Neural cell (in vitro differentiated cells): Measurements from ENCODE around the gene DLG2. TPM values are rescaled to one million over a fixed set of nuclear protein-coding genes. Genes with fewer than 3 reads are reported as not detected.
A peak's percentile ranks its signal among the peaks of the same experiment; 100 is the strongest.

Experiments used
- H2AFZ ChIP-seq: fragments of 200-600, 300-800 bp; sonication (generic), shearing (Covaris generic); 2 replicates; pipeline ENCODE4 v1.6.0; 2014; ENCODE audit warnings: low read depth, mild to moderate bottlenecking, antibody characterized with exemption, low read length, moderate library complexity
- H3F3A ChIP-seq: fragments of 200-600 bp; shearing (Covaris generic); 2 replicates; pipeline ENCODE4 v1.6.1; 2016; ENCODE audit warnings: mild to moderate bottlenecking, moderate library complexity, mixed read lengths, antibody characterized with exemption, low read length; ENCODE audit not compliant: insufficient read depth, poor library complexity, severe bottlenecking
- H3K27ac ChIP-seq: fragments of 200-600, 300-800 bp; sonication (generic), shearing (Covaris generic); 2 replicates; pipeline ENCODE4 v1.5.1; 2014; ENCODE audit warnings: mild to moderate bottlenecking, low read length, moderate library complexity
- H3K27me3 ChIP-seq: fragments of 300-800, 200-600 bp; sonication (generic), shearing (Covaris generic); 2 replicates; pipeline ENCODE4 v1.6.0; 2014; ENCODE audit warnings: mild to moderate bottlenecking, low read depth, low read length, moderate library complexity; ENCODE audit not compliant: insufficient read depth
- H3K36me3 ChIP-seq: fragments of 300-800, 200-600 bp; sonication (generic), shearing (Covaris generic); 2 replicates; pipeline ENCODE4 v1.5.1; 2014; ENCODE audit warnings: mild to moderate bottlenecking, antibody characterized with exemption, low read length, moderate library complexity; ENCODE audit not compliant: insufficient read depth
- H3K4me2 ChIP-seq: fragments of 300-800, 200-600 bp; sonication (generic), shearing (Covaris generic); 2 replicates; pipeline ENCODE4 v1.6.0; 2014; ENCODE audit warnings: mild to moderate bottlenecking, low read length
- H3K4me3 ChIP-seq: fragments of 300-800, 200-600 bp; sonication (generic), shearing (Covaris generic); 2 replicates; pipeline ENCODE4 v1.5.1; 2014; ENCODE audit warnings: mild to moderate bottlenecking, low read length, moderate library complexity
- H3K79me2 ChIP-seq: fragments of 200-600 bp; shearing (Covaris generic); replicated peaks from 2 replicates; pipeline ENCODE4 v1.6.0; 2014; ENCODE audit warnings: mild to moderate bottlenecking, low read length, moderate library complexity; ENCODE audit not compliant: insufficient read depth
- H3K9ac ChIP-seq: fragments of 300-800, 200-600 bp; sonication (generic), shearing (Covaris generic); 2 replicates; pipeline ENCODE4 v1.6.1; 2016; ENCODE audit warnings: mild to moderate bottlenecking, low read length, mixed read lengths
- H3K9me2 ChIP-seq: fragments of 200-600 bp; shearing (Covaris generic); 2 replicates; pipeline ENCODE4 v1.6.1; 2016; ENCODE audit warnings: mild to moderate bottlenecking, low read length, mixed read lengths; ENCODE audit not compliant: insufficient read depth
- H3K9me3 ChIP-seq: fragments of 200-600, 300-800 bp; sonication (generic), shearing (Covaris generic); 2 replicates; pipeline ENCODE4 v1.6.1; 2016; ENCODE audit warnings: mild to moderate bottlenecking, mixed run types, low read length, moderate library complexity, mixed read lengths
- H4K20me1 ChIP-seq: fragments of 200-600 bp; shearing (Covaris generic); 2 replicates; pipeline ENCODE4 v1.6.1; 2016; ENCODE audit warnings: mild to moderate bottlenecking, mixed run types; ENCODE audit not compliant: insufficient read depth
- EP300 ChIP-seq: fragments of 450-650 bp; conservative IDR thresholded peaks from 2 replicates; pipeline ENCODE4 v1.6.1; 2014; ENCODE audit warnings: antibody characterized with exemption, mild to moderate bottlenecking, moderate library complexity; ENCODE audit not compliant: poor library complexity, severe bottlenecking
- EZH2 ChIP-seq: fragments of 200-600, 300-800 bp; shearing (Covaris generic), sonication (generic); IDR thresholded peaks from 2 replicates; pipeline ENCODE4 v1.6.1; 2014; ENCODE audit warnings: antibody characterized with exemption, low read length, borderline replicate concordance, mild to moderate bottlenecking; ENCODE audit not compliant: insufficient read depth, poor library complexity, severe bottlenecking
- MXI1 ChIP-seq: fragments of 450-650 bp; conservative IDR thresholded peaks from 2 replicates; pipeline ENCODE4 v1.6.1; 2014; ENCODE audit warnings: antibody characterized with exemption, mild to moderate bottlenecking; ENCODE audit not compliant: poor library complexity, severe bottlenecking
- POLR2AphosphoS5 ChIP-seq: IDR thresholded peaks from 2 replicates; pipeline ENCODE4 v1.6.1; 2012
- RAD21 ChIP-seq: fragments of 450-650 bp; conservative IDR thresholded peaks from 2 replicates; pipeline ENCODE4 v1.6.1; 2014; ENCODE audit warnings: antibody characterized with exemption, mild to moderate bottlenecking, moderate library complexity
- SMC3 ChIP-seq: fragments of 450-650 bp; conservative IDR thresholded peaks from 2 replicates; pipeline ENCODE4 v1.6.1; 2014; ENCODE audit warnings: antibody characterized with exemption, mild to moderate bottlenecking, moderate library complexity; ENCODE audit not compliant: poor library complexity
- TAF1 ChIP-seq: IDR thresholded peaks from 2 replicates; pipeline ENCODE4 v1.6.1; 2012; ENCODE audit warnings: low read depth
- polyA plus RNA-seq: library from polyadenylated mRNA; depleted of rRNA; stranded (reverse); fragments of >200 nt; gene quantifications from 2 replicates; pipeline ENCODE4 v1.2.3, GENCODE V29; 2014
- TF ChIP-seq, protein P1 (sequence below): fragments of 450-650 bp; IDR thresholded peaks from 2 replicates; pipeline ENCODE4 v1.5.1; 2014; ENCODE audit warnings: antibody characterized with exemption, mild to moderate bottlenecking, moderate library complexity; ENCODE audit not compliant: poor library complexity, severe bottlenecking
- TF ChIP-seq, protein P2 (sequence below): IDR thresholded peaks from 2 replicates; pipeline ENCODE4 v1.6.1; 2012; ENCODE audit warnings: borderline replicate concordance

The DLG2 gene
- polyA plus RNA-seq, 1 donor from 2014 or later = 179 TPM

DNA sequence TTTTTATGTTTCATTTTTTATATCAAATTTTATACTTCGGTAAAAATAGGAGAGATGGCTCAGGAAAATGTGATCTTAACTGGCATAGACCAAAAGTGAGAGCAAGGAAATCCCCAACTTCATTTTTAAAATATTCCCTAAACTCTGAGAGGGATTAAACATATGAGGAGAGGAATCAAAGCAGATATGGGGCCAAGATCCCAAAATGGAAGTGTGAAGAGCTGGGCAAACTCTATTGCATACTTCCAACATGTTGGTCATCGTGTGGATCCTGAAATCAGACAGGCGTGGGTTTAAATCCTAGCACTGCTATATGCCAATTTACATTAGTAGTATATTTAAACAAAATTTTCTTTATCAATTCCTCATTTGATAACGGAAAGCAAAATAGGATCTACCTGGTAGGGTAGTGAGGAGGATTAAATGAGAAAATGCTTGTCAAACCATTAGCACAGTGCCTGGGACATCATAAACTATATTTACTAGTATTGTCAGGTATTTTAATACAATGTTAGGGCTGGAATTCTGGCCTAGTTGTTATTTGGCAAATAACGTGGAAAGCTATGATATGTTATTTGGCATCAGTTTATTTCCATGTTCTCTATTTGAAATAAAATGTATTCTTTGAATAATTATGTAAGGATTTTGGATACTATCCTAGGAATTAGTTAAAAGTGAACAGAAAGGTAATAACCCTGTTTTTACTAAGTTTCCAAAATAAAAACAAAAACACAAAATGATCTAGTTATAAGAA is 1948.1 kb downstream of the DLG2 start:
- no peaks in the 10 kb centered on the region for H3K9me2 ChIP-seq
- H3K27ac ChIP-seq = peak overlapping the region; percentile 96
- no peaks in the 10 kb centered on the region for H3K27me3 ChIP-seq
- H3K79me2 ChIP-seq = peaks cover 81% of the 10 kb centered on the region
- peaks cover 13% of the 10 kb centered on the region for H3F3A ChIP-seq
- H2AFZ ChIP-seq = no peak overlapping the region
- TF ChIP-seq EP300 = no peak
- TF ChIP-seq, protein P1, sequence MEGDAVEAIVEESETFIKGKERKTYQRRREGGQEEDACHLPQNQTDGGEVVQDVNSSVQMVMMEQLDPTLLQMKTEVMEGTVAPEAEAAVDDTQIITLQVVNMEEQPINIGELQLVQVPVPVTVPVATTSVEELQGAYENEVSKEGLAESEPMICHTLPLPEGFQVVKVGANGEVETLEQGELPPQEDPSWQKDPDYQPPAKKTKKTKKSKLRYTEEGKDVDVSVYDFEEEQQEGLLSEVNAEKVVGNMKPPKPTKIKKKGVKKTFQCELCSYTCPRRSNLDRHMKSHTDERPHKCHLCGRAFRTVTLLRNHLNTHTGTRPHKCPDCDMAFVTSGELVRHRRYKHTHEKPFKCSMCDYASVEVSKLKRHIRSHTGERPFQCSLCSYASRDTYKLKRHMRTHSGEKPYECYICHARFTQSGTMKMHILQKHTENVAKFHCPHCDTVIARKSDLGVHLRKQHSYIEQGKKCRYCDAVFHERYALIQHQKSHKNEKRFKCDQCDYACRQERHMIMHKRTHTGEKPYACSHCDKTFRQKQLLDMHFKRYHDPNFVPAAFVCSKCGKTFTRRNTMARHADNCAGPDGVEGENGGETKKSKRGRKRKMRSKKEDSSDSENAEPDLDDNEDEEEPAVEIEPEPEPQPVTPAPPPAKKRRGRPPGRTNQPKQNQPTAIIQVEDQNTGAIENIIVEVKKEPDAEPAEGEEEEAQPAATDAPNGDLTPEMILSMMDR = no peak
- peak overlapping the region; percentile 78 for H3K4me3 ChIP-seq
- peak overlapping the region; percentile 92 for H3K9ac ChIP-seq
- H3K9me3 ChIP-seq = no peaks in the 10 kb centered on the region
- no peaks in the 10 kb centered on the region for H3K36me3 ChIP-seq
- peak overlapping the region; percentile 87 for H3K4me2 ChIP-seq
- no peaks in the 10 kb centered on the region for H4K20me1 ChIP-seq

DNA sequence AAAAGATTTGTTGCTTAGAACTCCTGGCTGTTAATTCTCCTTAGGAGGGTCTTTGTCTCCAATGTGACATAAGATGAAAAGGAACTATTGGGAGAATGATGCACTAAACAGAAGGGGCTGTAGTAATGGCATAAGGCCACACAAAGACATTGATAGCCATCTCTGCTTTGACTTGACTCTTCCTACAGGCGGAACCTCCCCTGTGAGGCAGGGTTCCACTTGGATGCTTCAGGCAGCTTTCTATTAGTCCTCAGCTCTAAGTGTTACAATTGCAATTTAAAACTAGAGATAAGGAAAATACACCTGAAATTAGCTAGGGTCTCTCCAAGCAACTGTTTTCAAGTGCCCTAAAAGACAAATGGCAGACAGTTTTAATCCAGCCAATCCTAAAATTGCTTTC is 1949.4 kb downstream of the DLG2 start:
- H3K9me3 ChIP-seq = no peaks in the 10 kb centered on the region
- no peaks in the 10 kb centered on the region for H4K20me1 ChIP-seq
- peaks cover 94% of the 10 kb centered on the region for H3K79me2 ChIP-seq
- peak overlapping the region; percentile 96 for H3K27ac ChIP-seq
- H3K4me3 ChIP-seq = peak overlapping the region; percentile 78
- TF ChIP-seq, protein P1 = no peak
- TF ChIP-seq TAF1 (no peak), MXI1 (no peak), RAD21 (no peak), POLR2AphosphoS5 (no peak), EP300 (no peak), SMC3 (no peak), EZH2 (no peak)
- TF ChIP-seq, protein P2, sequence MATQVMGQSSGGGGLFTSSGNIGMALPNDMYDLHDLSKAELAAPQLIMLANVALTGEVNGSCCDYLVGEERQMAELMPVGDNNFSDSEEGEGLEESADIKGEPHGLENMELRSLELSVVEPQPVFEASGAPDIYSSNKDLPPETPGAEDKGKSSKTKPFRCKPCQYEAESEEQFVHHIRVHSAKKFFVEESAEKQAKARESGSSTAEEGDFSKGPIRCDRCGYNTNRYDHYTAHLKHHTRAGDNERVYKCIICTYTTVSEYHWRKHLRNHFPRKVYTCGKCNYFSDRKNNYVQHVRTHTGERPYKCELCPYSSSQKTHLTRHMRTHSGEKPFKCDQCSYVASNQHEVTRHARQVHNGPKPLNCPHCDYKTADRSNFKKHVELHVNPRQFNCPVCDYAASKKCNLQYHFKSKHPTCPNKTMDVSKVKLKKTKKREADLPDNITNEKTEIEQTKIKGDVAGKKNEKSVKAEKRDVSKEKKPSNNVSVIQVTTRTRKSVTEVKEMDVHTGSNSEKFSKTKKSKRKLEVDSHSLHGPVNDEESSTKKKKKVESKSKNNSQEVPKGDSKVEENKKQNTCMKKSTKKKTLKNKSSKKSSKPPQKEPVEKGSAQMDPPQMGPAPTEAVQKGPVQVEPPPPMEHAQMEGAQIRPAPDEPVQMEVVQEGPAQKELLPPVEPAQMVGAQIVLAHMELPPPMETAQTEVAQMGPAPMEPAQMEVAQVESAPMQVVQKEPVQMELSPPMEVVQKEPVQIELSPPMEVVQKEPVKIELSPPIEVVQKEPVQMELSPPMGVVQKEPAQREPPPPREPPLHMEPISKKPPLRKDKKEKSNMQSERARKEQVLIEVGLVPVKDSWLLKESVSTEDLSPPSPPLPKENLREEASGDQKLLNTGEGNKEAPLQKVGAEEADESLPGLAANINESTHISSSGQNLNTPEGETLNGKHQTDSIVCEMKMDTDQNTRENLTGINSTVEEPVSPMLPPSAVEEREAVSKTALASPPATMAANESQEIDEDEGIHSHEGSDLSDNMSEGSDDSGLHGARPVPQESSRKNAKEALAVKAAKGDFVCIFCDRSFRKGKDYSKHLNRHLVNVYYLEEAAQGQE = no peak
- H3K36me3 ChIP-seq = no peaks in the 10 kb centered on the region
- no peaks in the 10 kb centered on the region for H3K9me2 ChIP-seq
- H3K4me2 ChIP-seq = peak overlapping the region; percentile 87
- peak overlapping the region; percentile 3 for H3K9ac ChIP-seq
- H2AFZ ChIP-seq = no peak overlapping the region
- H3K27me3 ChIP-seq = no peaks in the 10 kb centered on the region
- peaks cover 13% of the 10 kb centered on the region for H3F3A ChIP-seq
